HL-60/S4 treated with retinoic acid at 250 ng/mL for 4 days and 3 days (cell line): Measurements from ENCODE around the gene CCDC92B.
"Not testable (repeated sequence)": the region's sequence is repeated elsewhere in the genome, so short reads cannot be mapped to it uniquely, and the experiment has no call there.

Source experiments
- in situ Hi-C: fragments of 300-500 bp; cut with MboI; formaldehyde crosslinking; loops from 2 replicates; pipeline ENCODE4 v1.7.0; 2022; ENCODE audit warnings: low sequenced_read_pairs

The CCDC92B gene

DNA sequence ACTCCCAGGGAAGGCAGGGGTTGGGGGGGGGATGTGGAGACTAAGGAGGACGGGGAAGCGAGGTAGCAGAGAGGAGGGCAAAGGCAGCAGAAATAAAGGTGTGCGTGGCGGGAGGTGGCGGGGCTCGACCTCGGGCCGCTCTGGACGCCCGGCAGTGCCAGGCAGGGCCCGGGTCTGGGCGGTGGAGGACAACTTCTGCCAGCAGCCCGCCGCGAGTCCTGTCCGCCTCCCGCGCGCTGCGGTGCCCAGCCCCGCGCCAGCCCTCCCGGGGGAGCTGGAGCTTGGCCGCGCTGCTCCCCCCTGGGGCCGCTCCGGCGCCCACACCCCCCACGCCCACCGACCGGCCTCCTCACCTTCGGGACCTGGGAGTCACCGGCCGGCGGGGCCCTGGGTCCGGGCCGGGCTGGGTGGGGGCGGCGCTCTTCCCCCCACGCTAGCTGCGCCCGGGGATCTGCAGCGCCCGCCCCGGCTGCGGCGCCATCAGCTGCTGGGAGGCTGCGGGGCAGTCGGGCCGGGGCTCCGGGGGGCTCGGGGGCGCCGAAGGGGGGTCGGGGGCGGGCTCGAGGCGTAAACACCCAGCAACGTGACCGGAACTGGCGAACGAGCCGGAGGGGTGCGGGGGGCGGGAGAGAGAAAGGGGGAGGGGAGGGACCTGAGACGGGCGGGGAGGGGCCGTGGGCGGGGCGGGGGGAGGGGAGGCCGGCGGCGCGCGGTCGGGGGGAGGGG lies at the start of gene CCDC92B:
Gene CCDC92B, minus strand, starts transcription at position 595 of the 726 bp plus-strand sequence. CDS start 14,507 bp downstream, outside the sequence.
- in situ Hi-C loops: no loop called here

DNA sequence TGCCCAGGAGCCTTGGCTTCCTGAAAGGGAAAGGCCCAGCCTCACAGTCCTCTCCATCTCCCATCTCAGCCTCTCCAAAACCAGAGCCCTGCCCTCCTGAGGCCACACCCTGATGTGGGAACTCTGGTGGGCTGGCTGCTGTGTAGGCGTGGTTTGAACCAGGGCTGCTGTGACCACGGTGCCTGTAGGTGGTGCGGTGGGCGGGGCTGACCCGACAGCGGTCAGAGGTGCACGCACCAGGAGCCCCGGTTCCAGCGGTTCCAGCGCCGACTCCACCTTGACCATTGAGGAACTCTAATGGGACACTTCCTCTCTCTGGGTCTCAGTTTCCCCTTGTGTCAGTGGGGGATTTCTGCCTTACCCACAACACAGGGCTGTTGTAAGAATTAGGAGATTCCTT lies 49.2 kb upstream of the CCDC92B start:
- in situ Hi-C loops: no loop called here

- in situ Hi-C loops: no loop called here
These were observed 48.7 kb upstream of the CCDC92B start for GRCh38 chr17:2798188-2798587.

- in situ Hi-C loops: no loop called here
These were observed 48.2 kb upstream of the CCDC92B start for GRCh38 chr17:2797637-2798036.

DNA sequence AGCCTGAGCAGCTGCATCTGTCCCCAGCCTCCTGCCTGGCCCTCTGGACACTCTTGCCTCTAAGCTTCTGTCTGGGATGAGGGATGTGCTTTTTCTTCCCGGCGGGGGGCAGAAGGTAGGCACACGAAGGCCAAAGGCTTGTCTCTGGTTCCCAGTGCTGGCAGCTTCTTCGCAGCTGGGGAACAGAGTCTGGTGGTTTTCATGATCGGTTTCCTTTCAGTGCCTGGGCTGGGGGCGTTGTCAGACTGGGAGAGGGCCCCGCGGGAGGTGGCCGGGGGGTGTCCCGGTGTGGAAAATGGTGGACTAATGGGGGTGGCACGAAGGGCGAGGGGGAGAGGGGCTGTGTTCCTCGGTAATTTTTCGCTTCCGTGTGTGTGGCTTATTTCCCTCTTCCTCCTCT lies 47.8 kb upstream of the CCDC92B start:
- in situ Hi-C loops: no loop called here

DNA sequence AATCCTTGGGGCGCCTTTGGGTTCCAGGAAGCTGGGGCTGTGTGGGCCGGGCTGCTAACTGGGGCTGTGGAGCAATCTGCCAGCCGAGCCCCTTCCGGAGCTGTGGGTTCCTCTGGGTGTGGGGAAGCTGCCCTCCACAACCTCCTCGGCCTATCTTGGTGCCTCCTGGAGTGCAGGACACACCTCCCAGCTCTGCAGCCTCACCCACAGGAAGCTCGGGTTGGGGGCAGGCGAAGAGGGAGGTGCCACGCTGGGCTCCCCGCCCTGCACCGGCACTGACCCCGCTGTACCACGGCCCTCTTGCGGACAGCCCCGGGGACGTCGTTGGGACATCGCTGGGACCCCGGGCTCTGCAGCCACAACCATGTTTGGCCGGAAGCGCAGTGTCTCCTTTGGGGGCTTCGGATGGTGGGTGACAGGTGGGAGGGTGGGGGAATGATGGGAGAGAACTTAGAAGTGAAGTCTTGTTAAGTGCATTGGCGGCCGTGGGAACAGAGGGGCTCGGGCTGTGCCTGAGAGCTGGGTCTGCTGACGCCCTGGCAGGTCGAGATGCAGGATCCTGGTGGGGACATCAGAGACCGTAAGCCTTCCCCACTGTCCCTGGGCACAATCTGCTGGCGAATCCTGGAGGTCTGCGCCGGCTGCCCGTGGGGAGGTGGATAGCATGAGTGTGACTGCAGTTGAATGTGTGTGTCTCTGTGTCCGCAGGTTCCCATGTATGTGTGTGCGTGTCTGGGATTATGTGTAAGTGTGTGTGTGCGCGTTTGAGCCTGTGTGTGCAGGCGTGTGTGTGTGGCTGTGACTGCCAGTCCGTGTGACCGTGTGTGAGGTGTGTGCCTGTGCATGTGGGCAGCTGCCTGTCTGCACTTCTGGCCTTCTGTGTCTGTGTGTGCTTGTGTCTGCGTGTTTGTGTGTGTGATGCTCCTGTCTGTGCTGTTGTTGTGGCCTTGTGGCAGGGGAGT lies 47.0 kb upstream of the CCDC92B start, which contains the start of gene RAP1GAP2:
Gene RAP1GAP2, plus strand, starts transcription at position 275 of the 962 bp plus-strand sequence. Its CDS starts 90 bp downstream, at position 365.
- in situ Hi-C loops: no loop called here

GRCh38 chr17:2795441-2796163 lies 46.1 kb upstream of the CCDC92B start:
- in situ Hi-C loops: no loop called here

- in situ Hi-C loops: no loop called here
These were observed 44.8 kb upstream of the CCDC92B start for GRCh38 chr17:2794111-2794803.

DNA sequence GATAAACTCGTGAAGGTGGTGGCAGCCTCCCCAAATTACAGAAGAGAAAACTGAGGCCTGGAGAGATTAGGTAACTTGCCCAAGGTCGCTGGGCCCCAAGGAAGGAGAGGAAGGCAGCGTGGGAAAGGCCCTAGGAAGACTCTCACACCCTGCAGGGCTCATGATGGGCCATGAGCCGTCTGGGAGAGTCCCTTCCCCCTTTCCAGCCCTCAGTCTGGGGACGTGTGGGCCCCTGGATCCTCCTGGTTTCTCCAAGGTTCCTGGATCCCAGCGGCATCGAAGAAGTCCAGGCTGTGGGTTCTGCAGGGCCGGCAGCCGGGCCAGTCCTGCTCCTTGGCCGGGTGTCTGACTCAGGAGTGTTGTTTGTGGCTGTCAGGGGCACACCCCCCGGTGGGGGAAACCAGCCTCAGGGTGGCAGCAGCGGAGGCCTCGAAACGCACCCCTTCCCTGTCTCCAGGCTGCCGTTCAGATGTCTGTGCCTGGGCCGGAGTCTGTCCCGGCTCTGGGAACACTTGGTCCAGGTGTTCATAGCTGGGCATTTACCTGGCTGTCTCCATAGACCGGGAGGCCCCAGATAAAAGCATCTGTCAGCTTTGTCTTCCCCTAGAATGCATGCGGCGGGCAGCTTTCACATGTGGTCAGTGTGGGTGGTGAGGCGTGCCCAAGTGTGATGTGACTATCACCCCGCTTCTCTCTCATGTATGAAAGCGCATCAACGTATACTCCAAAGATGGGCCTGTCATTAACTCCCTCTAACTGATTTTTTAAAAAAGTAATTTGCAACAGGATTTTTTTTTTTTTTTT lies 43.1 kb upstream of the CCDC92B start:
- in situ Hi-C loops: no loop called here

- in situ Hi-C loops: no loop called here
These were observed 40.2 kb upstream of the CCDC92B start for GRCh38 chr17:2789700-2790099.

DNA sequence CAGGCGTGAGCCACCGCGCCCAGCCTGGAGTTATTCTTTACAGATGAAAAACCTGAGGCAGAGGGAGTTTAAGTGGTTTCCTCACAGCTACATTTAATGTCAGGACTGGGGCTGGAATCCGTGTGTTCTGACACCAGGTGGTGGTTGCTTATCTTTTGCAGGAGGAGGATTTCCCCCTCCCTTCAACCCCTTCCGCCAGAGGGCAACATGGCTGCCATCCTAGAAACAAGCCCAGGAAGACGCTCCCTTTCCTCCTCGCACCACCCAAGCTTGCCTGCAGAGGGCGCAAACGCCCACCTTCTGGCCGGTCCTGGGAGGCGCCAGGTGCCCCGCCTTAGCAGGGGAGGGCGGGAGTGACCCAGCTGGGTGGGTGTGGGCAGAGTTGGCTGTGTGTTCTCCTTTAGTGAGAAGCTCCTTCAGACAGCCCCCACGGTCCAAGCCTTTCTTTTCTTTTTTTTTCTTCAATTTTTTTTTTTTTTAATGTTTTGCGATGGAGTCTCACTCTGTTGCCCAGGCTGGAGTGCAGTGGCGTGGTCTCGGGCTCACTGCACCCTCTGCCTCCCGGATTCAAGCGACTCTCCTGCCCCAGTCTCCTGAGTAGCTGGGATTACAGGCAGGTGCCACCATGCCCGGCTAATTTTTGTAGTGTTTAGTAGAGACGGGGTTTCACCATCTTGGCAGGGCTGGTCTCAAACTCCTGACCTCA lies 36.9 kb upstream of the CCDC92B start:
- in situ Hi-C loops: no loop called here

GRCh38 chr17:2785376-2785775 lies 35.9 kb upstream of the CCDC92B start:
- in situ Hi-C loops: not testable (repeated sequence)

- in situ Hi-C loops: no loop called here
These were observed 35.4 kb upstream of the CCDC92B start for GRCh38 chr17:2784864-2785263.

DNA sequence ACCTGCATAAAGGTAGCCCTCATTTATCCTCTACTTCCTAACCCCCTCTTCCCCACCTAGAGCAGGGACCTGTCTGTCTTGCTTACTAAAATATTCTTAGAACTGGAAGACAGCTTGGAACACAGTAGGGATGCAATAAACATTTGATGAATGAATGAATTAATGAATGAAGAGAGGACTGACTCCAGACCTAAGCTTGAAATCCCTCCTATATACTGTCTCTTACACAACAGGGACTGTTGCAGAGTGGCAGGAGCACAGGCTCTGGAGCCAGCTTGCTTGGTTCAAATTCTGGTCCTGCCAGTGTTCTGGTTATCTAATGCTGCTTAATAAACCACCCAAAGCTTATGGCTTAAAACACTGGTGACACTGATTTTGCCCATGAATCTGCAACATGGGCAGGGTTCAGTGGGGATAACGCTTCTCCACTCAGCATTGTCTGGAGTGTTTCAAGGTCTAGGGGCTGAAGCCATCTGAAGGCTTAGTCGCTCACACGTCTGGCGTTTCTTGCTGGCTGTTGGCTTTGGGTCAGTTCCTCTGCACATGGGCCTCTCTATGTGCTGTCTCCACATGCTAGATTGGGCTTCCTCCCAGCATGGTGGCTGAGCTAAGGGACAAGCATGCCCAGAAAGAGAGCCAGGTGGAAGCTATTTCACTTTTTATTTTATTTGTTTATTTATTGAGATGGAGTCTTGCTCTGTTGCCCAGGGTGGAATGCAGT lies 34.0 kb upstream of the CCDC92B start:
- in situ Hi-C loops: no loop called here

DNA sequence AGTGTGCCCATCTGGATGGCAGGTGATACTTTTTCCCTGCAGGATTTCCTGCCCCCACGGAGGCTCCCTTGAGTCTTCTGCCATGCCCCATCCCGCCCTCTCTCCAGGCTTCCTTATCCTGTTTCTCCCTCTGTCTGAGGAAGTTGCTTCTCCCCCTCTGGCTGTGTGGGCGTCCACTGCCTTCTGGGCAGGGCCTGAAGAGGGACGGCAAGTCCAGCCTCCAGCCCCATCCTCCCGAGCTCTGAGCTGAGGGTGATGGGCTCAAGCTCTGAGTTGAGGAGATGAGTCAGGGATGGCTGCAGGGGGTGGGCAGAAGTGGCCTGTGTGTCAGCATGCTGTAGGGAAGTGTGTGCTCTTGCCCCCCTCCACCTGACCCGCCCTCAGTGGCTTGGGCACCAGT lies 32.6 kb upstream of the CCDC92B start:
- in situ Hi-C loops: no loop called here

- in situ Hi-C loops: not testable (repeated sequence)
These were observed 32.1 kb upstream of the CCDC92B start for GRCh38 chr17:2781598-2781997.

DNA sequence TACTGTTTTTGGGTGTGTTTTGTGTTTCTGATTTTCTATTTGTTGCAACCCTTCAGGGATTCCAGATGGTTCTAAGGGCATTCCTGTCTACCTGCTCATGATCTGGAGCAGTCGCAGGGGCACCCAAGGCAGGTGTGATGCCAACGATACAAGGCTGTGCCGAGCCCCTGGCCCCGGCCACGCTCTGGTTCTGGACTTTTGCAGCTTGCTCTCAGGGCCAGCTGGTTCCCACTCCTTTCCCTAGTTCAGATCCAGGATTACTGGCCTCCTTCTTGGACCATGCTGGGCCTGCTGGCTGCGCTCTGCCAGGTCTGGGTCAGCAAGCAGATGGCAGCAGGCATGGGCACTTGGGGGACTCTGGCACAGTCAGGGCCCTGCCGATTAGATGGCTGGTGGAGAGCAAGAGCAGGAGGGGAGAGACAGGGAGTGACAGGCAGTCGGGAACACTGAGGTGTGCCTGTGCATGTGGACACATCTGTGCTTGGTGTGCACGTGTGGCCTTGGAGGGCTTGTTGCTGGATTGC lies 31.5 kb upstream of the CCDC92B start:
- in situ Hi-C loops: no loop called here

DNA sequence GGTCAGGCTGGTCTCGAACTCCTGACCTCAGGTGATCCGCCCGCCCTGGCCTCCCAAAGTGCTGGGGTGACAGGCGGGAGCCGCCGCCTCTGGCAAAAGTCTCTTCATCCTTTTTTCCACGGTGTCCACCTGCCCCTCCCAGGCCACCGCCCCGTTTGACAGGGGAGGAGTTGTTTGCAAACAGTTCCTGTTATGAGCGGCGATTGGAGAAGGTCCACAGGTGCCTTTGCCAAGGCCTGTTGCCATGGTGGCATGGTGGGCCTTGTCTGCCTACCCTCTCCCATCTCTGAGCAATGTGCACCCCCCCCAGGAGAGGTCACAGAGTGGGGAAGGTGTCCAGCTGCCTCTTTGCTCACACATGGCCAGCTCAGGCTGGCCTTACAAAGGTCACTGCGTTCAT lies 30.8 kb upstream of the CCDC92B start:
- in situ Hi-C loops: no loop called here
